Adrenal gland (tissue), 12 donors: Measurements from ENCODE around the gene PCDHA10. TPM values are rescaled to one million over a fixed set of nuclear protein-coding genes. Genes with fewer than 3 reads are reported as not detected.
"Not testable (repeated sequence)": the region's sequence is repeated elsewhere in the genome, so short reads cannot be mapped to it uniquely, and the experiment has no call there.

Source experiments
- DNase-seq, 7 donors: peaks; one replicate each; pipeline ENCODE4 v3.0.0-alpha.2; 2019 to 2020
- H3K27ac ChIP-seq, 5 donors: fragments of 200-600 bp; sonication (generic) in 4 of 5; 1 replicate in 3 of 5; 2 replicates in 2 of 5; pipeline versions ENCODE4 v1.5.1 to v1.8.0; 2016 to 2020; ENCODE audit warnings: mild to moderate bottlenecking in 1 of 5
- H3K27me3 ChIP-seq: fragments of 200-600 bp; 2 replicates; pipeline ENCODE4 v1.8.0; 2021
- H3K36me3 ChIP-seq, 2 donors: fragments of 200-600 bp; replicated peaks in 1 of 2; 1 replicate in 1 of 2; 2 replicates in 1 of 2; pipeline versions ENCODE4 v1.5.1 to v1.8.0; 2018 to 2022
- H3K4me1 ChIP-seq, 2 donors: fragments of 200-600 bp; replicated peaks in 1 of 2; 1 replicate in 1 of 2; 2 replicates in 1 of 2; pipeline versions ENCODE4 v1.5.1 to v1.8.0; 2018 to 2021
- H3K4me3 ChIP-seq, 4 donors: fragments of 200-600 bp; sonication (generic) in 3 of 4; one replicate each; pipeline ENCODE4 v1.5.1; 2016 to 2018
- H3K9me3 ChIP-seq, 3 donors: fragments of 200-600 bp; sonication (generic) in 1 of 3; replicated peaks in 1 of 3; 1 replicate in 2 of 3; 2 replicates in 1 of 3; pipeline versions ENCODE4 v1.5.1 to v1.8.0; 2016 to 2021
- POLR2A ChIP-seq, 2 donors: fragments of 450-650 bp; IDR thresholded peaks; one replicate each; pipeline ENCODE4 v1.6.1; 2017; ENCODE audit warnings: antibody characterized with exemption in 2 of 2, mild to moderate bottlenecking in 2 of 2, moderate library complexity in 1 of 2
- WGBS, 4 donors: extraction: QIAGEN DNeasy Blood & Tissue Kit in 2 of 4; methylation state at CpG; one replicate each; pipeline versions ENCODE4 v1.1.5 to v1.1.7; 2013 to 2017; 5-methylcytosine and 5-hydroxymethylcytosine counted together
- intact Hi-C, 2 donors: fragments of 100-400 bp; cut with DNase I; formaldehyde crosslinking; loops; one replicate each; pipeline versions ENCODE4 v1.14.1 to v1.15.0; 2022 to 2023
- polyA plus RNA-seq, 3 donors: library from polyadenylated mRNA; stranded (reverse); fragments of 200-250 nt in 2 of 3; fragments of 350-450 nt in 1 of 3; fragmentation: Illumina TruSeq in 1 of 3; extraction: RNeasy Lipid Tissue Mini Kit (QIAGEN cat#74804) in 1 of 3; gene quantifications; one replicate each; pipeline ENCODE4 v1.2.3, GENCODE V29; 2013 to 2014
- total RNA-seq, 9 donors: library from RNA; depleted of rRNA in 4 of 9; stranded (reverse); fragments of >200 nt in 4 of 9; fragments of 120-200 nt in 1 of 9; fragmentation: NEBNext Ultra II Directional in 1 of 9; extraction: Animal tissue kit (Norgen Biotek cat#: 25700) in 1 of 9; gene quantifications; one replicate each; pipeline versions ENCODE4 v1.1.0 to v1.2.4, GENCODE V29; 2013 to 2023
- TF ChIP-seq, protein P1 (sequence below), 6 experiments: fragments of 450-650 bp in 4 of 6; fragments of 200-600 bp in 2 of 6; sonication (generic) in 1 of 6; IDR thresholded peaks; 1 replicate in 5 of 6; 2 replicates in 1 of 6; pipeline versions ENCODE4 v1.5.1 to v1.8.0; 2016 to 2021; ENCODE audit warnings: antibody characterized with exemption in 6 of 6, mild to moderate bottlenecking in 2 of 6, moderate library complexity in 1 of 6
- donor health status: healthy with polysubstance abuse.
- donor health status: Bipolar disorder and iron deficiency.
- donor health status: DM: yes; HTN: yes; CAD: no.
- donor health status: DM: no; HTN: no; CAD: no.
- donor health status: DM: no; HTN: no; CAD: no.
- donor health status: DM: yes; HTN: yes; CAD: no.

PCDHA10 gene
- total and polyA plus RNA-seq, 12 donors, result under 0.01 to 1.8 (median 0.48) TPM

DNA sequence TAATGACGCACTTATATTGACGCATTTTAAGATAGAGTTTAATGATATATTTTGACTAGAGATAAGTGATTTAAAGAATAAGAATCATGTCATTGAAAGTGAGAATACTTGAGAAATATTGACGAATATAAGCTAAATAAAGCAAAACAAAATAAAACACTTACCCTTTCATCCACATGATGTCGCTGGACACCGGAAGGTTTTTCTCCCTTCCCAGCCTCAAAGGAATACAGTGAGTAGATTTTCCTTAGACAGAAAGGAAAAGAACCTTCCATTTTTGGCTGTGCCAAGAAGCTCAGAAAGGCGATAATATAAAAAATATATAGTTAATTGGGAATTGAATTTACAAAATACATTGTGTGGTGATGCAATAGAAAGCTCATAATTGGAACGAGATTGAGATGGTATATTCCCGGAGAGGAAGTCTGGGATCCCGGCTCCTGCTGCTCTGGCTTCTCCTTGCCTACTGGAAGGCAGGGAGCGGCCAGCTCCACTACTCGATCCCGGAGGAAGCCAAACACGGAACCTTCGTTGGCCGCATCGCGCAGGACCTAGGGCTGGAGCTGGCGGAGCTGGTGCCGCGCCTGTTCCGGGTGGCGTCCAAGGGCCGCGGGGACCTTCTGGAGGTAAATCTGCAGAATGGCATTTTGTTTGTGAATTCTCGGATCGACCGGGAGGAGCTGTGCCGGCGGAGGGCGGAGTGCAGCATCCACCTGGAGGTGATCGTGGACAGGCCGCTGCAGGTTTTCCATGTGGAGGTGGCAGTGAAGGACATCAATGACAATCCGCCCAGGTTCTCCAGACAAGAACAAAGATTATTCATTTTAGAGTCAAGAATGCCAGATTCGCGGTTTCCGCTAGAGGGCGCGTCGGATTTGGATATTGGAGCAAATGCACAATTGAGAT, 34.1 kb upstream of the PCDHA10 start, which contains the start of gene PCDHA5:
TSS of gene PCDHA5 (plus strand) at position 239 of the 906 bp plus-strand sequence.
- Histone ChIP-seq H3K27ac (no peak within 1 kb of the TSS), H3K36me3 (no peaks in the 10 kb centered on the region), H3K9me3 (peaks cover 0 to 14% (median 0%) of the 10 kb centered on the region in 3 donors), H3K4me3 (no peak within 1 kb of the TSS), H3K27me3 (peaks cover 9% of the 10 kb centered on the region), H3K4me1 (no peaks in the 10 kb centered on the region)
- intact Hi-C loops, result no loop called here
- TF ChIP-seq, protein P1, sequence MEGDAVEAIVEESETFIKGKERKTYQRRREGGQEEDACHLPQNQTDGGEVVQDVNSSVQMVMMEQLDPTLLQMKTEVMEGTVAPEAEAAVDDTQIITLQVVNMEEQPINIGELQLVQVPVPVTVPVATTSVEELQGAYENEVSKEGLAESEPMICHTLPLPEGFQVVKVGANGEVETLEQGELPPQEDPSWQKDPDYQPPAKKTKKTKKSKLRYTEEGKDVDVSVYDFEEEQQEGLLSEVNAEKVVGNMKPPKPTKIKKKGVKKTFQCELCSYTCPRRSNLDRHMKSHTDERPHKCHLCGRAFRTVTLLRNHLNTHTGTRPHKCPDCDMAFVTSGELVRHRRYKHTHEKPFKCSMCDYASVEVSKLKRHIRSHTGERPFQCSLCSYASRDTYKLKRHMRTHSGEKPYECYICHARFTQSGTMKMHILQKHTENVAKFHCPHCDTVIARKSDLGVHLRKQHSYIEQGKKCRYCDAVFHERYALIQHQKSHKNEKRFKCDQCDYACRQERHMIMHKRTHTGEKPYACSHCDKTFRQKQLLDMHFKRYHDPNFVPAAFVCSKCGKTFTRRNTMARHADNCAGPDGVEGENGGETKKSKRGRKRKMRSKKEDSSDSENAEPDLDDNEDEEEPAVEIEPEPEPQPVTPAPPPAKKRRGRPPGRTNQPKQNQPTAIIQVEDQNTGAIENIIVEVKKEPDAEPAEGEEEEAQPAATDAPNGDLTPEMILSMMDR (IDR thresholded peaks at IDR 0.05), result peak in 2 of 6 experiments; percentile 12 to 26
- no peak for TF ChIP-seq POLR2A (IDR thresholded peaks at IDR 0.05)
- 20 to 30% (median 26%) methylated on average over 20 to 39 of the region's 39 CpGs for WGBS, 4 donors
- DNase-seq, result peak in 1 of 7 donors; percentile 19

DNA sequence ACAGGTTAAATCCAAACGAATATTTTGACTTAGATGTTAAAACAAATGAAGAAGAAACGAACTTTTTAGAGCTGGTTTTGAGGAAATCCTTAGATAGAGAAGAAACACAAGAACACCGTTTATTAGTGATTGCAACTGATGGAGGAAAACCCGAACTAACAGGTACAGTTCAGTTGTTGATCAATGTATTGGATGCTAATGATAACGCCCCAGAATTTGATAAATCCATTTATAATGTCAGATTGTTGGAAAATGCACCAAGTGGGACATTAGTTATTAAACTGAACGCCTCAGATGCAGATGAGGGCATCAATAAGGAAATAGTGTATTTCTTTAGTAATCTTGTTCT, 33.4 kb upstream of the PCDHA10 start:
- no peak for DNase-seq
- WGBS, 4 donors, result 22 to 27% (median 25%) methylated on average over 6 of the region's 6 CpGs
- intact Hi-C loops, result no loop called here
- no peak for TF ChIP-seq POLR2A (IDR thresholded peaks at IDR 0.05)
- TF ChIP-seq, protein P1 (IDR thresholded peaks at IDR 0.05), result no peak
- H3K27me3 ChIP-seq, result peaks cover 9% of the 10 kb centered on the region
- H3K9me3 ChIP-seq, result peaks cover 0 to 14% (median 0%) of the 10 kb centered on the region in 3 donors
- H3K27ac ChIP-seq, result no peak overlapping the region
- H3K4me1 ChIP-seq, result no peaks in the 10 kb centered on the region
- H3K4me3 ChIP-seq, result no peak overlapping the region
- H3K36me3 ChIP-seq, result no peaks in the 10 kb centered on the region

DNA sequence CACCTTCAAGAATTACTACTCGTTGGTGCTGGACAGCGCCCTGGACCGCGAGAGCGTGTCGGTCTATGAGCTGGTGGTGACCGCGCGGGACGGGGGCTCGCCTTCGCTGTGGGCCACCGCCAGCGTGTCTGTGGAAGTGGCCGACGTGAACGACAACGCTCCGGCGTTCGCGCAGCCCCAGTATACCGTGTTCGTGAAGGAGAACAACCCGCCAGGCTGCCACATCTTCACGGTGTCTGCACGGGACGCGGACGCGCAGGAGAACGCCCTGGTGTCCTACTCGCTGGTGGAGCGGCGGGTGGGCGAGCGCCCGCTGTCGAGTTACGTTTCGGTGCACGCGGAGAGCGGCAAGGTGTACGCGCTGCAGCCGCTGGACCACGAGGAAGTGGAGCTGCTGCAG, 32.7 kb upstream of the PCDHA10 start:
- H3K27ac ChIP-seq, H3K27me3 ChIP-seq, H3K36me3 ChIP-seq, H3K4me1 ChIP-seq, intact Hi-C loops, DNase-seq, H3K4me3 ChIP-seq: not testable (repeated sequence)
- H3K9me3 ChIP-seq, result peaks cover 0 to 14% (median 0%) of the 10 kb centered on the region in 3 donors
- 41 to 63% (median 50%) methylated on average over 38 to 48 of the region's 48 CpGs for WGBS, 4 donors

DNA sequence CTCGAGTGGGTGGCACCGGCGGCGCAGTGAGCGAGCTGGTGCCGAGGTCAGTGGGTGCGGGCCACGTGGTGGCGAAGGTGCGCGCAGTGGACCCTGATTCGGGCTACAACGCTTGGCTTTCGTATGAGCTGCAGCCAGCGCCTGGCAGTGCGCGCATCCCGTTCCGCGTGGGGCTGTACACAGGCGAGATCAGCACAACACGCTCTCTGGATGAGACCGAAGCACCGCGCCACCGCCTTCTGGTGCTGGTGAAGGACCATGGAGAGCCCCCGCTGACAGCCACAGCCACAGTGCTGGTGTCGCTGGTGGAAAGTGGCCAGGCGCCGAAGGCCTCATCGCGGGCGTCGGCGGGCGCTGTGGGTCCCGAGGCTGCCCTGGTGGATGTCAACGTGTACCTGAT, 32.2 kb upstream of the PCDHA10 start:
- Histone ChIP-seq H3K27me3 (peaks cover 9% of the 10 kb centered on the region), H3K4me3 (no peak overlapping the region), H3K27ac (no peak overlapping the region), H3K4me1 (no peaks in the 10 kb centered on the region), H3K9me3 (peaks cover 0 to 14% (median 0%) of the 10 kb centered on the region in 3 donors), H3K36me3 (no peaks in the 10 kb centered on the region)
- no peak for TF ChIP-seq POLR2A (IDR thresholded peaks at IDR 0.05)
- TF ChIP-seq, protein P1 (IDR thresholded peaks at IDR 0.05), result no peak
- 40 to 93% (median 52%) methylated on average over 3 to 38 of the region's 38 CpGs for WGBS, 4 donors
- intact Hi-C loops, result no loop called here
- DNase-seq, result no peak
